NT2/D1 (cell line): Measurements from ENCODE around the gene MIEF1.

Source experiments
- DNase-seq: peaks from one replicate; pipeline ENCODE4 v3.0.0-alpha.2; 2011; ENCODE audit warnings: low read depth, low spot score
- H3K27me3 ChIP-seq: 2 replicates; pipeline ENCODE4 v1.6.0; 2011; ENCODE audit warnings: mild to moderate bottlenecking; ENCODE audit not compliant: insufficient read length, insufficient read depth
- H3K36me3 ChIP-seq: 2 replicates; pipeline ENCODE4 v1.6.1; 2011; ENCODE audit warnings: mild to moderate bottlenecking, low read length, mixed read lengths; ENCODE audit not compliant: insufficient read depth, insufficient read length
- H3K4me1 ChIP-seq: 2 replicates; pipeline ENCODE4 v1.5.1; 2011; ENCODE audit not compliant: insufficient read depth, insufficient read length
- H3K4me3 ChIP-seq: 2 replicates; pipeline ENCODE4 v1.5.1; 2011; ENCODE audit warnings: low read depth; ENCODE audit not compliant: insufficient read length
- H3K9ac ChIP-seq: 2 replicates; pipeline ENCODE4 v1.6.0; 2011; ENCODE audit warnings: low read depth; ENCODE audit not compliant: insufficient read length
- H3K9me3 ChIP-seq: 2 replicates; pipeline ENCODE4 v1.5.1; 2011; ENCODE audit warnings: mild to moderate bottlenecking, low read length; ENCODE audit not compliant: insufficient read depth
- SUZ12 ChIP-seq: IDR thresholded peaks from 2 replicates; pipeline ENCODE4 v1.6.1; 2011; ENCODE audit not compliant: insufficient read length, insufficient read depth; ENCODE audit errors: extremely low read depth
- YY1 ChIP-seq: IDR thresholded peaks from 2 replicates; pipeline ENCODE4 v1.6.1; 2011; ENCODE audit not compliant: insufficient read length, insufficient read depth
- ZNF274 ChIP-seq: IDR thresholded peaks from 2 replicates; pipeline ENCODE4 v1.6.1; 2011; ENCODE audit warnings: mild to moderate bottlenecking, low read depth, low read length

The MIEF1 gene

GRCh38 chr22:39522567-39523300 is 20.6 kb downstream of the MIEF1 start:
- no peak for DNase-seq

GRCh38 chr22:39524089-39524752 is 22.1 kb downstream of the MIEF1 start:
- Histone ChIP-seq H3K4me3 (no peak overlapping the region), H3K36me3 (peaks cover 49% of the 10 kb centered on the region), H3K9ac (no peak overlapping the region), H3K27me3 (no peaks in the 10 kb centered on the region), H3K9me3 (no peaks in the 10 kb centered on the region), H3K4me1 (peaks cover 14% of the 10 kb centered on the region)
- no peak for DNase-seq
- TF ChIP-seq SUZ12, result no peak
- TF ChIP-seq YY1, result no peak
- no peak for TF ChIP-seq ZNF274

More at GRCh38 chr22:39522567-39523300, 20.6 kb downstream of the MIEF1 start:
- H3K27me3 ChIP-seq, result no peaks in the 10 kb centered on the region
- peaks cover 44% of the 10 kb centered on the region for H3K36me3 ChIP-seq
- TF ChIP-seq YY1 (no peak), ZNF274 (no peak), SUZ12 (no peak)
- no peaks in the 10 kb centered on the region for H3K9me3 ChIP-seq
- peak overlapping the region; percentile 29 for H3K4me3 ChIP-seq
- peak overlapping the region; percentile 46 for H3K9ac ChIP-seq
- peaks cover 9% of the 10 kb centered on the region for H3K4me1 ChIP-seq

- DNase-seq, result no peak
- Histone ChIP-seq H3K9ac (peak overlapping the region; percentile 26), H3K9me3 (no peaks in the 10 kb centered on the region), H3K4me1 (peaks cover 21% of the 10 kb centered on the region), H3K36me3 (peaks cover 57% of the 10 kb centered on the region), H3K27me3 (no peaks in the 10 kb centered on the region), H3K4me3 (no peak overlapping the region)
- TF ChIP-seq YY1 (no peak), ZNF274 (no peak), SUZ12 (no peak)
These were observed 22.9 kb downstream of the MIEF1 start for GRCh38 chr22:39524753-39525657.

- Histone ChIP-seq H3K4me1 (peaks cover 22% of the 10 kb centered on the region), H3K9ac (no peak overlapping the region), H3K4me3 (no peak overlapping the region), H3K36me3 (peaks cover 61% of the 10 kb centered on the region), H3K9me3 (no peaks in the 10 kb centered on the region), H3K27me3 (no peaks in the 10 kb centered on the region)
- DNase-seq, result no peak
- TF ChIP-seq ZNF274 (no peak), SUZ12 (no peak), YY1 (no peak)
These were observed 23.5 kb downstream of the MIEF1 start for GRCh38 chr22:39525658-39525975.

- Histone ChIP-seq H3K9ac (no peak overlapping the region), H3K36me3 (peaks cover 57% of the 10 kb centered on the region), H3K4me1 (peaks cover 22% of the 10 kb centered on the region)
These were observed 24.7 kb downstream of the MIEF1 start for GRCh38 chr22:39526736-39527171.

GRCh38 chr22:39527481-39527961 is 25.4 kb downstream of the MIEF1 start:
- peaks cover 50% of the 10 kb centered on the region for H3K36me3 ChIP-seq
- H3K4me1 ChIP-seq, result peaks cover 22% of the 10 kb centered on the region
- TF ChIP-seq SUZ12 (no peak), YY1 (no peak), ZNF274 (no peak)
- H3K4me3 ChIP-seq, result no peak overlapping the region
- no peaks in the 10 kb centered on the region for H3K9me3 ChIP-seq
- no peaks in the 10 kb centered on the region for H3K27me3 ChIP-seq
- no peak for DNase-seq
- no peak overlapping the region for H3K9ac ChIP-seq

More at GRCh38 chr22:39526736-39527171, 24.7 kb downstream of the MIEF1 start:
- TF ChIP-seq SUZ12 (no peak), ZNF274 (no peak), YY1 (no peak)
- Histone ChIP-seq H3K27me3 (no peaks in the 10 kb centered on the region), H3K9me3 (no peaks in the 10 kb centered on the region), H3K4me3 (no peak overlapping the region)
- DNase-seq, result no peak
